GM12891 (cell line): ENCODE data around the gene FBXO40.

Experiments
- POLR2A ChIP-seq: IDR thresholded peaks from 2 replicates; pipeline ENCODE4 v1.6.1; 2011; ENCODE audit warnings: low read depth, low read length, control low read depth
- POLR2AphosphoS5 ChIP-seq: IDR thresholded peaks from 2 replicates; pipeline ENCODE4 v1.6.1; 2011; ENCODE audit warnings: low read depth, low read length, control low read depth
- POU2F2 ChIP-seq: IDR thresholded peaks from 2 replicates; pipeline ENCODE4 v1.6.1; 2011; ENCODE audit warnings: low read depth, mild to moderate bottlenecking, control low read depth, low read length, moderate library complexity
- SPI1 ChIP-seq: IDR thresholded peaks from 2 replicates; pipeline ENCODE4 v1.6.1; 2011; ENCODE audit warnings: low read depth, low read length, control low read depth
- TAF1 ChIP-seq: IDR thresholded peaks from 2 replicates; pipeline ENCODE4 v1.6.1; 2011; ENCODE audit warnings: low read depth, low read length, control low read depth

DNA sequence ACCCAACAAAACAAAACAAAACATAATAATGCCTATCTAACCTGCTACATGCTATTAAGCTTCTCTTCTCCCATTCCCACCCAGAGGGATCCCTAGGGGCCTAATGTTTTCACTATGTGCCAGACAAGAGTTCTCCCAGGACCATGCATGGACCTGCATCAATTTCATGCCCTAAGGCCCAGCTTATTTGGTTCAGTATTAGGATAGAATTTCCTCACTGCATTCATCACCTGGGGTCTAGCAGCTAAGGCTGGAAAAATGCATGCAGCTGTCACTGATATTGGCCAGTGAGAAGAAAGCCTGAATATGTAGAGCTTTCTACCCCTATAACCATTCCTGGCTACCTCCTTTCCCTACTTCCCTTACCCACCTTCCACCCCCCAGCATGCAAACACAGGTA, 69.6 kb downstream of the FBXO40 start:
- no peak for TF ChIP-seq TAF1
- TF ChIP-seq POU2F2, result no peak
- TF ChIP-seq POLR2A, result no peak
- TF ChIP-seq POLR2AphosphoS5, result no peak
- no peak for TF ChIP-seq SPI1
